ENCODE results near the gene CA4. TPM values are rescaled to one million over a fixed set of nuclear protein-coding genes. Genes with fewer than 3 reads are reported as not detected.

Gene CA4
- total and polyA plus RNA-seq, 2 of the 8 experiments (the other 6 are each of a cell fraction or from before 2014, with no cell fraction given): 3.6 to 4.2 TPM

DNA sequence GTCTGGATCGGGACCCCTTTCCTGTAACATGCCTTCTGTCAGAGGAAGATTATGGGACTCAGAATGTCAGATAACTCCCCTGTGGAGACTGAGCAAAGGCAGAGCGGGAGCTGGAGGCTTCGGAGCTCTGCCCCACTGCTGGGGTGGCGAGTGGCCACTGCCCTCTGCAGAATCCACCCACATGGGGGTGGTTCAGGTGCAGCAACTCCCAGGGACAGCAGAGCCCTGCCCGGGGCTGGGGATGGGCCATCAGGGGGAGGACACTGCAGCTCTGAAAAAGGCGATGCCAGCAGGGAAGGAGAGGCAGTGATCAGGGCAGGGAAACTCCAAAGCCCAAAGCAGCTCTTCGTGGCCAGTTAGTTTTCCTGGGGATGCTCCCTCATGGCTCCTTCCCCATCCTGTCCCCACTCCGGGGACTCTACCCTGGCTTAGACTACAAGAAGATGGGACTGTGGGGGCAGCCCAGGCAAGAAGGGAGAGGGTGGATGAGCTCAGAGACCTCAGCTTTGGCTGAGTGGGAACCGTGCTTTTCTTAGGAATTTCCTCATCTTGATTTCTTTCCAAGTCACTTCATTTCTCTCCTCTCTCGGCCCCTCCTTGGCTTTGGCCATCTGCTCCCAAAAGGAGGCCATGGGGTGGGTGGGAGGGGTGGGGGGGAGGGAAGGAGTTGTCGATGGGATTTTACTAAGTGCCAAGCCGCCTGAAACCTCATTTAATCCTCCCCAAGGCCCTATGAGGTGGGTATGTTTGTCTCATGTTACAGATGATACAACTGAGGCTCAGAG is 4.0 kb downstream of the CA4 start:
- ChIA-PET CTCF (ENCODE audit: partially characterized antibody) (interaction anchor here (0.7 to 6.8 kb wide), 6 partner anchors 8 to 437 kb away, joined by 3 to 94 read pairs (median 3); no protein-coding TSS in a partner anchor), POLR2A (ENCODE audit: partially characterized antibody) (interaction anchor here (0.9 kb wide), 1 partner anchor 8 kb away, joined by 3 read pairs; no protein-coding TSS in a partner anchor)
- no peak for TF ChIP-seq SP4 (IDR thresholded peaks at IDR 0.05; ENCODE audit: low read length)
- TF ChIP-seq SUZ12 (IDR thresholded peaks at IDR 0.05; ENCODE audit: low read length): no peak
- TF ChIP-seq SRF (IDR thresholded peaks at IDR 0.05; ENCODE audit: low read depth, low read length): no peak
- no peaks in the 10 kb centered on the region for H3K79me2 ChIP-seq (ENCODE audit: control insufficient read depth in 1 of 2, insufficient read depth in 2 of 2, low read length in 2 of 2)
- no peak overlapping the region for H3K14ac ChIP-seq (ENCODE audit: insufficient read length)
- peaks cover 3 to 32% (median 26%) of the 10 kb centered on the region in 4 experiments for H3K27me3 ChIP-seq (replicated peaks in 1 of 4; ENCODE audit: control insufficient read depth in 3 of 4, extremely low read depth in 1 of 4, insufficient read depth in 3 of 4, low read length in 3 of 4)
- peak overlapping the region; percentile 32; the same call in 1 of the 2 replicates for H3K18ac ChIP-seq (ENCODE audit: extremely low read depth, low read length)
- peaks cover 0 to 3% of the 10 kb centered on the region in 2 experiments for H4K20me1 ChIP-seq (replicated peaks in 1 of 2; ENCODE audit: control insufficient read depth in 1 of 2, insufficient read depth in 2 of 2, low read length in 2 of 2)
- no peak overlapping the region for H4K91ac ChIP-seq (replicated peaks; ENCODE audit: insufficient read length, low read length)
- H2BK12ac ChIP-seq (ENCODE audit: low read depth, low read length): no peak overlapping the region
- no peaks in the 10 kb centered on the region for H3K9me3 ChIP-seq (ENCODE audit: insufficient read depth in 2 of 2, low read depth in 1 of 2, low read length in 1 of 2)
- H2AK5ac ChIP-seq (ENCODE audit: low read depth, low read length): no peak overlapping the region
- no peak for DNase-seq (ENCODE audit: low read depth in 1 of 2, low spot score in 2 of 2)
- no peak overlapping the region for H3K9ac ChIP-seq (replicated peaks in 1 of 4; ENCODE audit: extremely low read depth in 1 of 4, low read depth in 3 of 4, low read length in 3 of 4)
- no peak overlapping the region for H2BK120ac ChIP-seq (replicated peaks; ENCODE audit: low read depth, low read length)
- H3K27ac ChIP-seq (ENCODE audit: low read depth, low read length): no peak overlapping the region
- 88% methylated on average over 12 of the region's 12 CpGs; no CpG with 5 or more reads in 1 of the 2 experiments for WGBS, 2 experiments (ENCODE audit: extremely low coverage in 1 of 2, insufficient coverage in 1 of 2, insufficient read length in 1 of 2, insufficient replicate concordance in 2 of 2, low coverage in 1 of 2, low lambda C conversion rate in 2 of 2, missing lambda C conversion rate in 1 of 2)
- H2BK20ac ChIP-seq (ENCODE audit: low read length): peak overlapping the region; percentile 21; the same call in 1 of the 2 replicates
- no peak overlapping the region for H3K4me3 ChIP-seq (ENCODE audit: extremely low read depth in 1 of 4, insufficient read depth in 2 of 4, low read depth in 3 of 4, low read length in 4 of 4)
- peaks cover 15% of the 10 kb centered on the region; the same call in 1 of the 2 replicates for H3K23me2 ChIP-seq (ENCODE audit: low read depth, low read length)
- H2AFZ ChIP-seq (ENCODE audit: low read length): no peak overlapping the region
- no peak overlapping the region for H4K5ac ChIP-seq (ENCODE audit: insufficient read length, low read depth, low read length)
- H3K4me1 ChIP-seq (replicated peaks in 1 of 4; ENCODE audit: control insufficient read depth in 3 of 4, insufficient read depth in 4 of 4, low read length in 3 of 4): peaks cover 2 to 26% (median 13%) of the 10 kb centered on the region in 4 experiments
- H2BK15ac ChIP-seq (ENCODE audit: low read length): no peak overlapping the region
- no peak overlapping the region for H2BK5ac ChIP-seq (ENCODE audit: low read depth, low read length)
- no peak overlapping the region for H3K56ac ChIP-seq (replicated peaks; ENCODE audit: insufficient read length, low read depth, low read length)
- no peak overlapping the region for H4K8ac ChIP-seq (ENCODE audit: extremely low read depth, insufficient read depth, low read length)
- no peak for FAIRE-seq
- no peaks in the 10 kb centered on the region for H3K36me3 ChIP-seq (ENCODE audit: control insufficient read depth in 2 of 4, insufficient read depth in 4 of 4, low read length in 3 of 4)
- no peak overlapping the region for H3K4me2 ChIP-seq (ENCODE audit: insufficient read depth in 1 of 2, low read depth in 2 of 2, low read length in 2 of 2)
- no peak overlapping the region for H3K23ac ChIP-seq (ENCODE audit: insufficient read length)
- H3K79me1 ChIP-seq (ENCODE audit: low read depth, low read length): no peaks in the 10 kb centered on the region
- H3K4ac ChIP-seq (replicated peaks; ENCODE audit: insufficient read length, low read depth, low read length): no peak overlapping the region
